OCI-LY3 (cell line): ENCODE measurements around the gene TMED8.

Source experiments
- CTCF ChIP-seq: fragments of 200-600, 300-600 bp; sonication (generic); IDR thresholded peaks from 2 replicates; pipeline ENCODE4 v1.5.1; 2014; ENCODE audit warnings: antibody characterized with exemption, low read length, low read depth
- EZH2phosphoT487 ChIP-seq: fragments of 200-600 bp; shearing (Covaris generic); IDR thresholded peaks from 2 replicates; pipeline ENCODE4 v1.6.1; 2018; ENCODE audit warnings: antibody characterized with exemption, mixed run types, low read depth

GRCh38 chr14:77390188-77390587, 13.3 kb upstream of the TMED8 start:
- no peak for TF ChIP-seq EZH2phosphoT487
- TF ChIP-seq CTCF = no peak
